Jurkat, Clone E6-1 (cell line): Measurements from ENCODE around the gene BICD1.
"Not testable (repeated sequence)": the region's sequence is repeated elsewhere in the genome, so short reads cannot be mapped to it uniquely, and the experiment has no call there.

Experiments used
- DNase-seq: peaks from one replicate; pipeline ENCODE4 v3.0.0-alpha.2; 2011; ENCODE audit warnings: low read depth, low spot score
- H3K4me3 ChIP-seq: 2 replicates; pipeline ENCODE4 v1.5.1; 2011; ENCODE audit warnings: mild to moderate bottlenecking, low read length, control low read depth, moderate library complexity

The BICD1 gene

DNA sequence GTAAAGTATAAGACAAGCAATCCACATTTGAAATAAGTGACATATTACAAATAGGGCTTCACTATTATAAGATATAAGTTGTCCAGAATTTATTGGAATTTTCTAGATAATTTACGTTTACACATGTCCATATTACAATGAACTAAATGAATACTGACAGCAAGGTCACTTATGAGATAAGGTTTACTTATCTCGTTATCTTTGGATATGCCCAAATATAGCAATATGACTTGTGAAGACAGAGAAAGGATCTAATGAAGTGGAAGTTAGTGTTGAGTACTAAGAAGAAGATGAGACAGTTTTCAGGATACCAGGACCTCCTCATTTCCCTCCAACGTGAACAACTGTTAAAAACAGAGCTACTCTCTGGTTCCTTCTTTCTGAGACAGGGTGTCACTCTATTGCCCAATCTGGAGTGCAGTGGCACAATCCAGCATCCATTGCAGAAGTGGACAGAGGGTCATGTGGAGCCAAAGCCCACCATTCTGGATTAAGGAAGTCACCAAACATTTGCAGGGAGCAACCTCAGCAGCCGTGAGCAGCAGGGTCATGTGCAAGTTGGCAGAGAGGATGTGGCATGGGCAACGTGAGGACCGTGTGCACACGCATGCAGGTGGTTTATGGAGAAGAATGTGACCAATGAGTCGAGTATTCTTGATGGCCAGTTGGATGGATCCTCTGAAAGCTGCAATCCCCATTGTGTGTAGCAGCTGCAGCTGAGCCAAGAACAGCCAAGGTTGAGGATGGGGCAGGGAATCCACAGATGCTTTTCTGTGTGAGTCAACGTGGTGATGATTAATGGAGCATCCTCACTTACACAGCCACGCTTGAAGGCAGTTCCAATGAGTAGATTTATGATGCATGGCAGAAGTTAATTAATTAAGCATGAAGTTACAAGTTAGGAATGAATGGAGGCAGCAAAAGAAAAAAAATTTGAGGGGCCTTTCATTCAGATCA lies 111.0 kb downstream of the BICD1 start:
- no peak for DNase-seq
- no peak overlapping the region for H3K4me3 ChIP-seq

DNA sequence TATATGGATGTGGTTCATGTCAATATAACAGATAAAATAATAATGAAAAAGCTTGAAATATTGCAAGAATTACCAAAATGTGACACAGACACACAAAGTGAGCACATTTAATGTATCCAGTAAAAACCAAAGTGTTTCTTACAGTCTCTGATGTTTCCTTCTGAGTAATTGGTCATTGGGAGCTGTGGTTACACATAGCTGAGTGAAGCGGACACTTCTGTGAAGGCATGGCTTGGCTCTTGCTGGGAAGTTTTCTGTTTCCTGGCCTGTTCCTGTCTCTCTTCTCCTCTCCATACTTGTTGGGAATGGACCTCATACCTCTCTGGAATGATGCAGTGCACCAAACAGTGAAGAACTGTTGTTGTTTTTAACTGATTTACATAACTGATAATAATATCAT lies 117.3 kb downstream of the BICD1 start:
- no peak overlapping the region for H3K4me3 ChIP-seq
- DNase-seq, result no peak

DNA sequence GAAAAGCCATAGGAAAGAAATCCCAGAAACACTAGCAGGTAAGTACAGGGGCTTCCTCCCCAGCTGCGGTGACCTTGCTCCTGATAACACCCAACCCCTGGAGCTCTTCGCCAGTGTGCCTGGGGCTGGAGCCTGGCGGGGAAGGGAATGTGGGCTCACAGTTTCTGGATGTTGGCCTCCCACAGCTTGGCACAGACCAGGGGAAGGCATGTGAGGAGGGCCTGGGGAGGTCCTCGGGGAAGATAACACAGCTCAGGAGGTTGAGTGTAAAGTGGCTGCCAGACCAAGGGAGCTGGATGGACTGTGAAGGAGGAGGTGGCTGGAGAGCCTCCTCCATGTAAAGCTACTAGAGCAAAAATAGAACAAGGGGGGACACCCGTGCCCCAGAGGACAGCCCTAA lies 120.1 kb downstream of the BICD1 start:
- DNase-seq, result no peak
- H3K4me3 ChIP-seq, result no peak overlapping the region

DNA sequence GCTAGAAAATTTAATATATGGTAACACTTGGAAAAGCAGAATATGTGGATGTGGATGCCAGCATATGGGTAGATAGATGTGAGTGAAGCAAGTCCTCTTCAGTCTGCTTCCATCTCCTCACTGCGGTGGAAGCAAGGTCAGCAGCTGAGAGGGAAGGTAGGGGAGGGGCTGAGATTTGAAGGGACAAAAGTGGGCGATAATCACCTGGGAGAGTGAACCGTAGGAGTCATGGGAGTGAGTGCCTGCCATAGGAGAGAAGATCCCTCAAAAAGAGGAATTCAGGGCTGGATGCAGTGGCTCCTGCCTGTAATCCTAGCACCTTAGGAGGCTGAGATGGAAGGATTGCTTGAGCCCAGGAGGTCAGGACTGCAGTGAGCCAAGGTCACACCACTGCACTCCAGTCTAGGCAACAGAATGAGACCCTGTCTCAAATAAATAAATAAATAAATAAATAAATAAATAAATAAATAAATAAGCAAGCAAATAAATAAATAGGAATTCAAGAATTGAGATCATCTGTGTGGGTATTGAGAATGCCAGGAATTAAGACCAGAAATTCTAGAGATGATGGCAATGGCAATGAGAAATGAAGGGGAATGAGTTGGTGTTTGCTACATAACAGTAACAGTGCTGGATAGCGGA lies 123.4 kb downstream of the BICD1 start:
- DNase-seq, result no peak
- no peak overlapping the region for H3K4me3 ChIP-seq

DNA sequence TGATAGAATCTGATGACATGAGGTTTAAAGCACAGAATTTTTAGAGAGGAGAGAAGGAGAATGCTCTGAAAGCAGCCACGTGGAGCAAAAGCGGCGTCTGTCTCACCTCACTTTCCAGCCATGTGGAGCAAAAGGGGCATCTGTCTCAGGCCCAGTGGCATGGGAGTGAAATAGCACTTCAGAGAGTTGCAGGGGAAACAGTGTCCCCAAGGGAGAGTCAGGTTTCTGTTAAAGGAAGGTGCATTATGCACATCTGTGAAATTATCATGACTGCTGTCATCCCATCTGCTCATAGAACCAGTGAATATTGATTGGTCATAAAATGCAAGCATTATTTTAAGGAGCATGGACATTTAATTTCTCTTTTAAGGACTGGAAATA lies 124.0 kb downstream of the BICD1 start:
- no peak for DNase-seq
- H3K4me3 ChIP-seq, result no peak overlapping the region

DNA sequence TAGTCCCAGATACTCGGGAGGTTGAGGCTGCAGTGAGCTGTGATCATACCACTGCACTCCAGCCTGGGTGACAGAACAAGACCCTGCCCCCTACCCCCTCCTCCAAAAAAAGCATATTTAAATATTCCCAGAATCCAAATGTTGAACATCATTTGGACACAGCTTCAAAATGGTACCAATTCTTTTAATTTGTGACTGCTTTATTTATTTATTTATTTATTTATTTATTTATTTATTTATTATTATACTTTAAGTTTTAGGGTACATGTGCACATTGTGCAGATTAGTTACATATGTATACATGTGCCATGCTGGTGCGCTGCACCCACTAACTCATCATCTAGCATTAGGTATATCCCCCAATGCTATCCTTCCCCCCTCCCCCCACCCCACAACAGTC lies 124.7 kb downstream of the BICD1 start:
- H3K4me3 ChIP-seq, DNase-seq: not testable (repeated sequence)

DNA sequence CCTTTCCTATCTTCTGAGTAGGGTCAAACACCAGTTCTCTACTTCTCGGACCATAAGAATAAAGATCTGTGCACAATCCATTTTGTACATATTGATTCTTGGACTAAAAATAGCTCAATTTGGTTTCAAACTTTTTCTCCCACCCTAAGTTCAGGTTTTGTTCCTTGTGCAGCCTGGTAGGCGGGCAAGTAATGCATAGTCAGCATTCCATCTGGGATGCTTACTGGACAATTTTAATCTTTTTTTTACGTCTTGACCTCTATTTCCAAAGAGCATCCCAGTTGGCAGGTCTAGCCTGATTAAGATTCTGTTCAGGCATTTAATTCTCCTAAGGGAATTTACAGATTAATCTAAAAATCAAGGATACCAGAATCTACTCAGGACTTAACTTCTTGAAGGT lies 126.9 kb downstream of the BICD1 start:
- H3K4me3 ChIP-seq, result no peak overlapping the region
- no peak for DNase-seq

DNA sequence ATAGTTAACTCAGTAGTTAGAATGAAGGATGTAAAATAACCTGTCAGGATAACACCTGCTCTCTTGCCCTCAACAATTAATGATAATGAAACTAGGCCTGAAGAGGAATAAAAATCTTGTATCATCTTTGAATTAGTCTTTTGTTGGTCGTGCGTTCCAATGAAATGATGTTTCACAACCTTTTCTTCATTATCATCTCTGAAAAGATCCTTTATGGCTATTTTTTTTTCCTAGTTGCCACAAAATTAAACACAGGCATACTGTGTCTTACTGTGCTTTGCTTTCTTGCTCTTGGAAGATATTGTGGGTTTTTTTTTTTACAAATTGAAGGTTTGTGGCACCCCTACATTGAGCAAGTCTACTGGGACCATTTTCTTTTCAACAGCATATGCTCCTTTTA lies 128.6 kb downstream of the BICD1 start:
- DNase-seq, result no peak
- no peak overlapping the region for H3K4me3 ChIP-seq

DNA sequence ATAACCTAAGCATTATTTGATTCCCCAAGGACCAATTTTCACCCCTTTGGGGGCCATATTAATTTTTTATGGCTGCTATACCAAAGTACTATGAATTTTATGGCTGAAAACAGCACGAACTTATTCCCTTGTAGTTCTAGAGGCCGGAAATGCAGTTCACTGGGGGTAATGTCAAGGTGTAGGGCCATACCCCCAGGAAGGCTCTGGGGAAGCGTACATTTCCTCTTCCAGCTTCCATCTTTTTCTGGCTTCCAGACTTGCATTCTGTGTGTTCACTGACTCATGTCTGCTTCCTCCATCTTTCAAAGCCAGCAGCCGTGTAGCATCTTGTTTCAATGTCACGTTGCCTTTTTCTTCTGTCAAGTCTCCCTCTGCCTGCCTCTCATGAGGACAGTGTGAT lies 133.5 kb downstream of the BICD1 start:
- DNase-seq, result no peak

DNA sequence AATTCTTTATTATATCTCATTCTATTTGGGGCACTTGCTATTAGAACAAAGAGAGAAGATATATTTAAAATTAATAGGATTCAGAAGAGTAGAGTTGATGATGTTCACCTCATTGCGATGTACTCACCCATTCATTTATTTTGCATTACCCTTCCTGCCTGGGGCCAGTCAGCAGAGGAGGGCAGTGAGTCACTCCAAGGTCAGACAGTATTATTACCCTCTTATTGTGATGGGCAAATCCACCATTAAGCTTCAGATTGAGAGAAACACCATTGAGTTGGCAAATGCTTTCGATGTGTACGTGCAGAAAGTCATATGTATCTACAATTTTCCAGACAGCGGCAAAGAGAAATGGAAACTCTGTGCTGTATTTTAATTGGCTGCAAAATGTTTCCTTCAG lies 134.2 kb downstream of the BICD1 start:
- DNase-seq, result no peak
- H3K4me3 ChIP-seq, result no peak overlapping the region

More for the DNA sequence above, 133.5 kb downstream of the BICD1 start:
- no peak overlapping the region for H3K4me3 ChIP-seq

DNA sequence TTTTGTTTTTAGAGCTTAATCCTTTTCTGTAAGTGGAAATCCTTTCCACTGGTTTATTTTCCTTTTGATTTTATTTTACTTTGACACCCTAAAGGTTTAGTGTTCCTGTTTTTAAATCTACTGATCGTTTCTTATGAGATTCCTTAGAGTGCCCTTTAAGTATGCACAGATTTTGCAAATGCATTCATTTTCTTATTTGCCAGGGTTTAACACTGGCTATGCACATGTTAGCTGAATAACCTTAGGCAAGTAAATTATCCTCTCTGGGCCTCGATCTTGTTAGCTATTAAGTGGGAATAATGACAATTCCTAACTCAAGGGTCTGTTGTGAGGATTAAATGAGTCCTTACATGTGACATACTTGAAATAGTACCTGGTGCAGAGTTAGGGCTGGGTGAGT lies 136.0 kb downstream of the BICD1 start:
- no peak for DNase-seq
- no peak overlapping the region for H3K4me3 ChIP-seq

DNA sequence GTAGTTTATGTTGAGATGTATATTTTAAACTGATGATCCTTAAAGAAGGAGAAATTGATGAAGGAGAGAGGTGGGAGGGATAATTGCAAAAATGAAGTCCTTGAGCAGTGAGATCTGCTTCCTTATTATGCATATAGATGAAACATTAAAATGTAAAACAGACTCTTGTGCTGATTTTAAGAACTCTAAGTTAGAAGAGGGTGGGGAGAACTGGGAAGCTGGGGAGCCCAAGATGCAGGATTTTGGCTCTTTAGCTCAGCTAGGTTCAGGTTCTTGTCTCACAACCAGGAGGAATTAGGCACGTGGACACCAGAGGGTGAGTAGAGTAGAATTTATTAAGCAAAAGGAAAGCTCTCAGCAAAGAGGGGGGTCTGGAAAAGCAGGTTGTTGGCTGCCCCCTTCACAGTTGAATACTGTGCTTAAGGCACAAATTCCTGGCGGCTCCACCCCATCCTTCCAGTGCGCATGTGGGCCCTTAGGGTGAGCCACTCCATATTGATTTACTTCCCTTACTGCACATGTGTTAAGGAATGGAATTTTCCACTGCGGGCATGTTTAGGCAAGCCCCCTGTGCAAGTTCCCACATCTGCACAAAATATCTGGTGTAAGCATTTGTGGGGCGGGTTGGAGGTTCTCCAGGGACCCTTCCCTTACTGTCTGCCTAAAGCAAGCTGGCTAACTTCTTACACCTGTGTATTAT lies 141.9 kb downstream of the BICD1 start:
- H3K4me3 ChIP-seq, result no peak overlapping the region
- no peak for DNase-seq

DNA sequence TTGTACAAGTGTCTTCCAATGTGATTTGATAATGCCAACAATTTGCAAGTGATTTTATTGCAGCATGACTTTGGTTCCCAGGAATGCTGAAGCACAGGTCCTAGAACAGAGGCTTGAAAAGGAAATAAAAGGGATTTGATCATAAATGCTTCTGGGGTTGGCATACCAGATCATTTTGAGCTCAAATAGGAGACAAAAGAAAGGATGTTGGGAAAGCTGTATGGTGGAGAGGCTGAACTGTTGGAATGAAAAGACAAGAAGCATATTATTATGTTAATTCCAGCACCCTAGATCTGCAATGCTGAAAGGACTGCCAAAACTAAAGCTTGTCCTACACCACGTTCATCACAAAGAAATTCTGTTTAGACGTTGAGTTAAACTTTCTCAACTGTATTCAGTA lies 143.1 kb downstream of the BICD1 start:
- no peak for DNase-seq
- no peak overlapping the region for H3K4me3 ChIP-seq

DNA sequence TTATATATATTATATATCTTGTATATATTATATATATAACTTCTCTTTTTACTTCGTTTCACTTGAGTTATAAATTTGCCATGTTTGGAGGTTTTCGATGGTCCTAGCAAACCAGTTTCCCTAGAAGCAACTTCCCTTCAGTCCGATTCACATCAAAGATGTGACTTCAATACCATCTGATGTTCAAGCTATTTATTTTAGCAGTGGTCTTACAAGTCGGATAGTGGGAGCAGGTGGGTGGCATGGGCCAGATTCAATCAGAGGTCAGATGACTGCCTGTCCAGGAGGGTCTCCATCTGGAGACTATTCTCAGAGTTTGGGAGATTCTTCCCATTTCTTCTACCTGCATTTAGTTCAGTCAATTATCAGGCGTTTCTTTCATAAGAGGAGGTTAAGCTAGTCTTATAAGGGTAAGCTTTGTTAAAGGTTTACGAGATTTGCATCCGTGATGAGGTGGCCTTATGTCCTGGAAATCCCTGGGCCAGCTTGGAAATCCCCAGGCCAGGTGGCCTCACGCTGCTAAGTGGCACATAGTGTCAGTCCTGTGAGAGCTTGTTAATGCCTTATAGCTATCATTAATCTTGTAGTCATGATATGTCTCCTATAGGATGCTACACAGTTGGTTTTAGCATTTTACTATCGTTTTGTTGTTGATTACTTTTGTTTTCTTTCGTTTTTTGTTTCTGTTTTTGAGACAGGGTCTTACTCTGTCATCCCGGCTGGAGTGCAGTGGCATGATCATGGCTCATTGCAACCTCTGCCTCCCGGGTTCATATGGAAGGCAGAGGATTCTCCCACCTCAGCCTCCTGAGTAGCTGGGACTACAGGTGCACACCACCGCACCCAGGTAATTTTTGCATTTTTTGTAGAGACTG lies 145.8 kb downstream of the BICD1 start:
- H3K4me3 ChIP-seq, result no peak overlapping the region
- no peak for DNase-seq

DNA sequence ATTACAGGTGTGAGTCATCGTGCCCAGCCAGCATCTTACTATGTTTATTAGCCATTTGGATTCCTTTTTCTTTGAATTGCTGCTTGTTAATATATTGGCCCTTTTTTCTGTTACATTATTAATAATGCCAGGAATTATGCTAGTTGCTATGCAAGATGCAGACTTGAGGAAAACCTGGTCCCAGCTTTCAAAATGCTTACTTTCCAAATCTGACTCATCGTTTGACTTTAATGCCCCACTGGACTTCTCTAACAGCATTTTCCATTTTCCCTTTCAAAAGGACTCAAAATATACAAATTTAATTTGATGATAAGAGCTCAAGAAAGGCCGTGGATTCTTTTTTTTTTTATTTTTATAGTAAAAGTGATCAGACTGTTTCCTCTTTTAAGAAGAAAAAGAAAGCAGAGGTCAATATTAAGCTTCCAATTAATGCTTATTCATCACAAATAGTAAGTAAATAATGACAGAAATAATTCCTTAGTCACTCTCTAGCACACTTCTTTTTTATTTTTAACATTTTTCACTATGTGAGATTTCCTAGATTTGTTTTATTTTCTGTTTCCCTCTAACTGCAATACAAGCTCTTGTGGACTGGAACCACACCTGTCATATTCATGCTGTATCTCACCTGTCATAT lies 146.6 kb downstream of the BICD1 start:
- DNase-seq, result no peak
- H3K4me3 ChIP-seq, result no peak overlapping the region

DNA sequence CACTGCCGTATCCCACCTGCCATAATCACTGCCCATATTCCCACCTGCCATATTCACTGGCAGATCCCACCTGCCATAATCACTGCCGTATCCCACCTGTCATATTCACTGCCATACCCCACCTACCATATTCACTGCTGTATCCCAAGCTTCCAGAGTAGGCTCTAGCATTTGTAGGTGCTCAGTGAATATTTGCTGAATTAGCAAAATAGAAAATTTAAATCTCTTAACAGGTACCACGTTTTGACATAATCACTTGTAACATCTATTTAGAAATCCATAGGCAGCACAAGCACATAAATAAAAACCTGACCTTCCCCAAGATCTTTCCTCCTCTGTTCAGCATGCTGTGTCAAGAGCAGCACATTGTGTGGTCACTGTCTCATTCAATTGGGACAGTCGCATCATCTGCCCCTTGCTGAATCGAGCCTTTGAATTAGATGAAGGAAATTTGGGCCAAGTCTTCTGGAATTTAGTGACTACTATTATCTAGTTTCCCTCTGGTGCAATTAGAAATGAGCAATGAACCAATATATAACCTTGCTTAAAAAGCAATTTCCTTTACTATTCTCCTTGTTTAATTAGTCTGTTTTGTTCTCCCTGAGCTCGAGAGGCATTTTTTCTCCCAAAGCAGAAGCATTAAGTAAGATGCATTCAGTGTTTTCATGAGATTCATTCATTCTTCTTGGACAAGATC lies 147.8 kb downstream of the BICD1 start:
- H3K4me3 ChIP-seq, result no peak overlapping the region
- DNase-seq, result no peak

DNA sequence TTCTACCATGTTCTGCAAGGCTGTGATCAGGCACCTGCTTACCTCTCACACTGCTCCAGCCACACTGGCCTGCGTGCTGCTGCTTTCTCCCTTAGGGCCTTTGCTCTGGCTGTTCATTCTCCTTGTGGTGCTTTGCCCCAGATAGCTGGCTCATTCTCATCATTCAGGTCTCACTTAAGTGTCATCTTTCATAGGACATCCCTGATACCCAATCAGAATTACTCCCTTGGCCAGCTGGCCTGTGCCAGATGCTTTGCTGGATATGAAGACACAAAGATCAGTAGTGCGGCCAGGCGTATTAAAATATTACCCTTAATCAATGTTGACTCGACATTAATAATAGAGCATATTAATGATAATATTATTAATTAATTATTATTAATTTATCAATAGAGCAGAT lies 148.9 kb downstream of the BICD1 start:
- no peak overlapping the region for H3K4me3 ChIP-seq
- no peak for DNase-seq
